Stimulated activated CD4-positive, alpha-beta T cell treated with anti-CD3 and anti-CD28 coated beads, TNF-alpha, amount 100 ng/mL, for 24 hours (primary cell): ENCODE data around the gene FZD10.
A peak's percentile ranks its signal among the peaks of the same experiment; 100 is the strongest.

ENCODE experiments used
- DNase-seq, 3 experiments: peaks; one replicate each; pipeline ENCODE4 v3.0.0-alpha.2; 2020; ENCODE audit warnings: low read depth in 3 of 3

Gene FZD10

DNA sequence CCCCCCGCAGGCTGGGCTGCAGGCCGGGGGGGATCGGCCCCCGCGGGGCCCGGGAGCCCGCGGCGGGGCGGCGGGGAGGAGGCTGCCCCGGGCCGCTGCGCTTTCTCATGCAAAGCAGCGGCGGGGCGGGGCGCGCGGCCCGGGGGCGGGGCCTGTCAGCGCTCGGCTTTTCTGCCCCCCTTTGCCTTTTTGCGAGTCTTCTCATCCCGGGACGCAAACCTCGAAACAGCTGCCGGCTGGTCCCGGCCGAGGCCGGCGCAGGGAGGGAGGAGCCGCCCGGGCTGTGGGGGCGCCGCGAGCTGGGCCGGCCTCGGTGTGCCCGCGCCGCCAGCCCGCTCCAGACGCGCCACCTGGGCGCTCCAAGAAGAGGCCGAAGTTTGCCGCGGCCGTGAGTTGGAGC is at the start of gene FZD10:
Gene FZD10, plus strand, starts transcription at position 198 of the 400 bp plus-strand sequence. CDS start 479 bp downstream, outside the sequence.
- peak in 1 of 3 experiments; percentile 32 for DNase-seq

- no peak for DNase-seq
Observed at GRCh38 chr12:130114952-130115351, 47.3 kb upstream of the FZD10 start.

GRCh38 chr12:130115646-130116045 is 46.6 kb upstream of the FZD10 start:
- no peak for DNase-seq

- DNase-seq, result no peak
Observed at GRCh38 chr12:130116791-130117190, 45.5 kb upstream of the FZD10 start.

DNA sequence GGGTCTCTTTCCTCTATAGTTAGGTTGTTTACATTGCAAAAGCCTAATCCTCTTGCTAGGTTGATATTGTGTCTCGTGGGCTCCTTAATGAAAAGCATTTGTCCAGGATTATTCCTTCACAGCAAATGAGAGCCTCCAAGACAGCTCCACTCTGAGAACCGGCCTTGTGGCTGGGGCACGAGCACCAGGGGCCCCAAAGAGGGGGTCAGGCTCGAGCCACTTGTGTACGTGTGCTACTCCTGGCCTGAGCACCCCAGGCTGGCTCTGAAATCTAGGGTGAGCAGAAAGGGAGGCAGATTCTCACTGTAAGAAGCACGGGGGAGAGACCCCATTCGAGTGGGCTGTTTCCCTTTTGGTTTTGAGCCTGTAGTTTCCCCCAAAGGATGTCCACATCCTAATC is 45.0 kb upstream of the FZD10 start:
- DNase-seq, result no peak

DNA sequence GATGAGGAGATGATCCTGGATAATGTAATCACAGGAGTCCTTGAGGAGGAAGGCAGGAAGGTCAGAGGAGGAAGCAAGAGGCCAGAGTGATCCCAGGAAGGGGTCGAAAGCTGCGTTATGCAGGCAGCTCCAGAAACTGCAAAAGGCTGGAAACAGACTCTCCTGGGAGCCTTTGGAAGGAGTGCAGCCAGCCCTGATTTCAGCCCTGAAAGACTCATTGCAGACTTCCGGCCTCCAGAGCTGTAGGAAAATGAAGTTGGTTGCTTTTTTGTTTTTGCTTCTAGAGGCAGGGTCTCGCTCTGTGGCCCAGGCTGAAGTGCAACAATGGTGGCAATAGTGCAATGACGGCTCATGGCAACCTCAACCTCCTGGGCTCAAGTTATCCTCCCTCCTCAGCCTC is 44.6 kb upstream of the FZD10 start:
- DNase-seq, result no peak

GRCh38 chr12:130118181-130118580 is 44.1 kb upstream of the FZD10 start:
- DNase-seq, result no peak

- no peak for DNase-seq
Observed at GRCh38 chr12:130119241-130119861, 42.9 kb upstream of the FZD10 start.

GRCh38 chr12:130120012-130120805 is 42.1 kb upstream of the FZD10 start:
- no peak for DNase-seq

DNA sequence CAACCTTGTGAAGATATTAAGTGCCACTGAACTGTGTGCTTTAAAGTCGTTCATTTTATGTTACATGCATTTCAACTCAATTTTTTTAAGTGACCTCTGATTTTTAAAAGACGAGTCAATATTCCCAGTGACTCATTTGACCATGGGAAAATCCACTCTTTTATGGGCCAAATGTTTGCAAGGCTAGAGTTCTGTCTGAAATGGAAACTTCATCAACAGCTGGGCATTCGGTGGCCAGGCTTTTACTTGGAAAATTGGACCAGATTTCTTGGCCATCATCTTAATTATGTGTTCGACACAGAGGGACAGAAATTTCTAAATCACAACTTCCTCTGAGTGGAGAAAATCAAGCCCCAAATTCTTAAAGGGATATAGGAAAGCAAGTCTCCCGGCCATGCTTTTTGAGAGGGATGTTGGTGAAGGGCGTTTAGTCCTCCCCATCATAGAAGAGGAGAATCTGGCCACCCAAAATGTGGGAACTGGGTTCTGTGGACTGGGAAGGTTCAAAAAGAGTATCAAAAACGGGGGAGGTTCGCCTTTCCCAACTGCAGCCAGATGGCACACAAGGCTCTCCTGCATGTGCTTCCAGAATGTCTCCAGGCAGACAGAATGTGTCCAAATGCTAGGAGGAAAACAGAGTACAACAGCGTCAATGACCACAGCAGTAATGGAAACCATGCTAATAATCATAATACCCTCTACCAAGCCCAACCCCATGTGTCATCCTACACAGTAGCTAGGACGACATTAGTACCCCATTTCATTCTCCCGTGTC is 40.9 kb upstream of the FZD10 start:
- DNase-seq, result no peak

DNA sequence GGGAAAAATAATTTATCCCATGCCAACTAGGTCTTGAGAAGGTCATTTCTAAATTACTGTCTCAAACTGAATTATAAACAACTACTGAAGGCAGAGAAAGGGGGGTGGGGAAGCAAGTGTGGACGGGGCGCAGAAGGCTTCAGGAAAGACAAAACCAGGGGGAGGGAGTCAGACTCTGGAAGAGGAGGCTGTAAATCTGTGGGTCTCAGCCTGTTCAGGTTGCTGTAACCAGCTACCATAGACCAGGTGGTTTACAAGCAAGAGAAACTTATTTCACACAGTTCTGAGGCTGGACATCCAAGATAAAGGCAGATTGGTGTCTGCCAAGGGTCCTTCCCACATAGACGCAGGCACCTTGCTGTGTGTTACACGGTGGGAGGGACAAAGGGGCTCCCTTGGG is 39.9 kb upstream of the FZD10 start:
- no peak for DNase-seq

DNA sequence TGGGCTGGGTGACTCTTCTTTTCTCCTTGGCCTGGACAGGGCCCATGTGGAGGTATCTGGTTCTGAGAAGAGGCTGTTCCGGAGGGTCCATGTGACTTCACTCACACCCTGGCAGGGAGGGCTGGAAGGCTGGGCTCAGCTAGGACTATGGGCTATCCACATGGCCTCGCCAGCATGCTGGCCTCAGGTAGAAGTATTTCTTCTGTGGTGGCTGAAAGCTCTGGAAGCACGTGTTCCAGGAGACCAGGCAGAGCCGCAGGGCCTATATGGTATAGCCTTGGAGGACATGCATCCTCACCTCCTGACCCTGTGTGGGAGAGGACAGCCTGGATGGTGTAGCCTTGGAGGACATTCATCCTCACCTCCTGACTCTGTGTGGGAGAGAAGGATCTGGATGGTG is 38.2 kb upstream of the FZD10 start:
- no peak for DNase-seq

DNA sequence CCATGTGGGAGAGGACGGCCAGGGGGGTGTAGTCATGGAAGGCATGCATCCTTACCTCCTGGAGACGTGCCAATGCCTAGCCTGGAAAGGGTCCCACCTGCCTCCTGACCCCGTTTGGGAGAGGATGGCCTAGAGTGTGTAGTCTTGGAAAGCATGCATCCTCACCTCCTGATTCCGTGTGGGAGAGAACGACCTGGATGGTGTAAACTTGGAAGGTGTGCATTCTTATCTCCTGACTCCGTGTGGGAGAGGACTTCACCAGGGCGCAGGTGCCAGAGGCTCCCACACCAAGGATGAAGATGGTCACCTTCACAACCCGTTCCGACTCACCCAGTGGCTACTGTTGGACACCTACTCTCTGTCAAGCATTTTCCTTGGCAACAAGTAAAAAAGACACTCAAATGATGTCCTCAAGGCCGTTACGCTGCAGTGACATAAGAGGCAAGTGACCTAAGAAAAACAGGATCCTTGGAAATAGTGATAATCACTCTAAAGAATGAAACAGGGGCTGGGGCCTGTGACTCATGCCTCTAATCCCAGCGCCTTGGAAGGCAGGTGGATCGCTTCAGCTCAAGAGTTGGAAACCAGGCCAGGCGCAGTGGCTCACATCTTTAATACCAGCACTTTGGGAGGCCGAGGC is 37.5 kb upstream of the FZD10 start:
- no peak for DNase-seq

GRCh38 chr12:130126023-130126432 is 36.2 kb upstream of the FZD10 start:
- no peak for DNase-seq

DNA sequence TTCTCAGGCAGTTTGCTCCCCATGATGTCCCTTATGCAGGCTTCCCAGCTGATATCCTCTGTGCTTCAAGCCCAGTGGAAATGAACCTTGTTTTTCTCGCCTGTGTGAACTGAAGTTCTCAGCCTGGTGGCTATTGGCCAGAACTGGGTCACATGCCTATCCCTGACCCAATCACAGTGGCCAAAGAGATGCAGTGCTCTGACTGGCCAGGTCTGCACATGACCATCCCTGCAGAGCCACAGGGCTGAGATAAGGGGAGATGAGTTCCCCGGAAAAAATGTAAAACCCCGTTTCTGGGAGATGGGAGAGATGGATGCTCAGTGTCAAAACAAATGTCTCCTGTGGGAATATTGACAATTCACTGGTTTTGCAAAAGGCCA is 34.7 kb upstream of the FZD10 start:
- DNase-seq, result no peak

GRCh38 chr12:130127912-130128789 is 34.1 kb upstream of the FZD10 start:
- DNase-seq, result no peak

DNA sequence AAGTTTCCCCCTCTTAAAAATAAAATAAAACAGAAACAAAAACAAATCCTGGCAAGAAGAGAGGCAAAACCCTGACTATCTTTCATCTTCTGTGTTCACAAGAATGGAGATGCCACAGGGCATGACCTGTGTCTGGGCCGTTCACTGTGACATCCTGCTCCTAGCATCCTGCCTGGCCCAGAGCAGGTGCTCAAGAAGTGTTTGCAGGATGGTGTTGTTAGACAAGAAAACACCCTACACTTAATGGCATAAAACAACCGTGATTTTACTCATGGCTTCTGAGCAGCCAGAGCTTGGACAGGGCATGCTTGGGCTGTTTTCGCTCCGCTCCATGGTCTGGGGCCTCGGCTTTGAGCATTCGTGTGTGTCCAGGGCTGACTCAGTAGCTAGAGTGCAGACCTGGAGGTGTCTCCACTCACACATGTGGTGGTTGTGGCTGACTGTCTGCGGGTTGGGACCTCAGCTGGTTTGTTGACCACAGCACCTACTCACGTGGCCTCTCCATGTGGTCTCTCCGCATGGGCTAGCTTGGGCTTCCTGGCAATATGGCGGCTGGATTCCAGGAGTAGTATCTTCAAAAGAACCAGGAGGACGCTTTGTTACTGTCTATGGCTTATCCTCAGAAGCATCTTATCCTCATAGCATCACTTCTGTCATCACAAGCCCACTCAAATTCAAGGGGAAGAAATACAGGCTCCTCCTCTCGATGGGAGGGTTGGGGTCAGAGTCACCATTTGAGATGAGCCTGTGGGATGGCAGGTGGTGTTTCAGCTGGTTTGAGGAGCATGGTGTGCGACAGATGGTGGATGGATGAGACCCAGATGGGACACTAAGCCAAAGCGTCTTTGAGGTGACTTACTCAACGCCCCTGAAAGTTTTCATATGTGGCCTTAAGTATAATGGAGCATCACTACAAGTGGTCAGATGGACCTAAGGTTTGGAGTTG is 33.2 kb upstream of the FZD10 start:
- no peak for DNase-seq

DNA sequence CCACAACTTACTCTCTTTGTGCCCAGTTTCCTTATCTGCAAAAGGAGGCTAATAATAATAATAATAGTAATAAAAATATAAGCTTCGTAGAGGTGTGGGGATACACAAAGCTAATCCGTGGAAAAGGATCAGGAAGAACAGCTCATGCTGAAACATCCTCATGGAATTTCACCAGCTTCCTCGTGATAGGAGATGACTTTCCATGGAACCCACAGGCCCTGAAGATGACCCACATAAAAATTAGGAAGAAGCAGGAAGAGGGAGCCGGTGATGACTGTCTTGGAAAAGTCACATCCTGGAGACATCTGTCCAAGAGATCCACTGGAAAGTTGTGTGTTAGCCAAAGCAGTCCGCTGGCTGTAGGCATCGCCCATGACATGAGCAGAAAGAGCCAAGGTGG is 31.9 kb upstream of the FZD10 start:
- no peak for DNase-seq

- DNase-seq, result no peak
Observed at GRCh38 chr12:130131025-130131424, 31.2 kb upstream of the FZD10 start.

DNA sequence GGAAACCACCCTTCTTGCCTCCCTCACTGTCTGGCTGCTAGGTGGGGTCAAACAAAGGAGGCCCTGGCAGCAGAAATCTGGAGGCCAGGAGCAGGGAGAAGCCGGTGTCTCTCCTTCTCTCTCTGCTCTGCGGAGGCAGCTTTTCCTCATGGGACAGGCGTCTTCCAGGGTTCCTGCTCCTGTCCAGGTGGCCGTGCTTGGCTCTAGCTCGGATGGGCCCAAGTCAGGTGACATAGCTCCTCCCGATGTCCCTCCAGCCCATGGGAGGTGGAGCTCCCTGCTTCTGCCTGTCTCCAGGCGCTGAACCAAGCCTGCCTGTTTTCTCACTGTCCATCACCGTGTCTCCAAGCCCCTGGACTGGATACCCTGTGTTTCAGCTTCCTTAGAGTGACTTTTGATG is 30.5 kb upstream of the FZD10 start:
- DNase-seq, result no peak
